HCT116 (cell line): ENCODE data around the gene ARRDC2. TPM values are rescaled to one million over a fixed set of nuclear protein-coding genes. Genes with fewer than 3 reads are reported as not detected.

Source experiments
- ATAC-seq: fragments of 200-7000 bp; cut with Tn5 transposase; 2 replicates; pipeline ENCODE4 v1.9.1; 2020; ENCODE audit warnings: mild to moderate bottlenecking, moderate library complexity
- BruUV-seq: library from RNA; stranded (reverse); fragments of 400-500 nt; replicated peaks from 2 replicates; lab custom pipeline; 2021; lab: Mats Ljungman, UMichigan
- CTCF ChIA-PET: fragments of 300-600 bp; sonication (Branson Sonifier 250); formaldehyde crosslinking; loops from one replicate; lab custom pipeline; 2021; ENCODE audit warnings: antibody characterized with exemption; lab: Charles Lee
- POLR2A ChIA-PET: fragments of 300-600, 350-600 bp; sonication (Branson Sonifier 250); formaldehyde crosslinking; loops from one replicate; lab custom pipeline; 2021; ENCODE audit warnings: antibody characterized with exemption; lab: Charles Lee
- RAD21 ChIA-PET, 2 experiments: fragments of 300-600 bp; sonication (Branson Sonifier 250); formaldehyde crosslinking; loops; one replicate each; lab custom pipeline; 2023; ENCODE audit warnings: low total read pairs in 2 of 2; ENCODE audit not compliant: uncharacterized antibody in 2 of 2, unreplicated experiment in 2 of 2, low non-redundant PET in 1 of 2; lab: Charles Lee
- DNase-seq: peaks from one replicate; pipeline ENCODE4 v3.0.0-alpha.2; 2010; ENCODE audit warnings: low read depth, low spot score
- H2AFZ ChIP-seq: fragments of 200-600 bp; shearing (Covaris generic), sonication (generic); 2 replicates; pipeline ENCODE4 v1.6.1; 2017; ENCODE audit warnings: low read depth, mixed run types, mixed read lengths, antibody characterized with exemption, low read length; ENCODE audit not compliant: poor library complexity, severe bottlenecking
- H3K27ac ChIP-seq: 2 replicates; pipeline ENCODE4 v1.5.1; 2012; ENCODE audit warnings: low read depth, low read length
- H3K27me3 ChIP-seq: fragments of 200-600 bp; sonication (generic); 2 replicates; pipeline ENCODE4 v1.6.1; 2016; ENCODE audit warnings: mixed run types, low read length, mixed read lengths; ENCODE audit not compliant: insufficient read depth
- H3K36me3 ChIP-seq, 2 experiments: fragments of 200-500 bp in 1 of 2; fragments of 200-600 bp in 1 of 2; sonication (Bioruptor generic) in 1 of 2; sonication (generic) in 1 of 2; 2 replicates each; pipeline versions ENCODE4 v1.5.1 to v1.6.1; 2014 to 2016; ENCODE audit warnings: low read length in 2 of 2, inconsistent platforms in 1 of 2, mixed read lengths in 1 of 2, mixed run types in 1 of 2; ENCODE audit not compliant: insufficient read depth in 2 of 2, control insufficient read depth in 1 of 2
- H3K4me1 ChIP-seq, 2 experiments: fragments of 200-600 bp in 1 of 2; sonication (generic) in 1 of 2; 2 replicates each; pipeline versions ENCODE4 v1.5.1 to v1.6.1; 2012 to 2017; ENCODE audit warnings: low read length in 2 of 2, inconsistent platforms in 1 of 2, mild to moderate bottlenecking in 1 of 2, mixed read lengths in 1 of 2, mixed run types in 1 of 2, moderate library complexity in 1 of 2; ENCODE audit not compliant: insufficient read depth in 2 of 2, control insufficient read depth in 1 of 2
- H3K4me2 ChIP-seq: fragments of 200-600 bp; sonication (generic); 2 replicates; pipeline ENCODE4 v1.6.1; 2017; ENCODE audit warnings: mixed run types, low read length, mixed read lengths
- H3K4me3 ChIP-seq, 2 experiments: fragments of 200-600 bp in 1 of 2; sonication (generic) in 1 of 2; replicated peaks in 1 of 2; 2 replicates each; pipeline ENCODE4 v1.5.1; 2011 to 2016; ENCODE audit warnings: low read length in 2 of 2, control low read depth in 1 of 2, low read depth in 1 of 2, mild to moderate bottlenecking in 1 of 2, mixed read lengths in 1 of 2, mixed run types in 1 of 2
- H3K79me2 ChIP-seq: fragments of 200-600 bp; sonication (generic); 2 replicates; pipeline ENCODE4 v1.6.1; 2017; ENCODE audit warnings: mild to moderate bottlenecking, mixed run types, low read length, moderate library complexity, mixed read lengths; ENCODE audit not compliant: insufficient read depth
- H3K9ac ChIP-seq: fragments of 200-600 bp; sonication (generic); 2 replicates; pipeline ENCODE4 v1.6.1; 2016; ENCODE audit warnings: low read length, mixed read lengths
- H3K9me2 ChIP-seq: fragments of 200-600 bp; sonication (generic), shearing (Covaris generic); 2 replicates; pipeline ENCODE4 v1.6.1; 2017; ENCODE audit warnings: mixed run types, mild to moderate bottlenecking, moderate library complexity; ENCODE audit not compliant: insufficient read depth
- H3K9me3 ChIP-seq, 2 experiments: fragments of 200-500 bp in 1 of 2; fragments of 200-600 bp in 1 of 2; sonication (Bioruptor generic) in 1 of 2; sonication (generic) in 1 of 2; 2 replicates each; pipeline ENCODE4 v1.6.1; 2014 to 2017; ENCODE audit warnings: low read length in 2 of 2, mixed read lengths in 2 of 2, inconsistent platforms in 1 of 2, low read depth in 1 of 2, mild to moderate bottlenecking in 1 of 2, mixed run types in 1 of 2, moderate library complexity in 1 of 2; ENCODE audit not compliant: control insufficient read depth in 1 of 2, insufficient read depth in 1 of 2
- H4K20me1 ChIP-seq: fragments of 200-600 bp; sonication (generic), shearing (Covaris generic); 2 replicates; pipeline ENCODE4 v1.6.1; 2017; ENCODE audit warnings: mixed run types, mild to moderate bottlenecking, moderate library complexity; ENCODE audit not compliant: insufficient read depth
- CEBPB ChIP-seq: IDR thresholded peaks from 2 replicates; pipeline ENCODE4 v1.6.1; 2012; ENCODE audit warnings: low read depth
- EGR1 ChIP-seq: IDR thresholded peaks from 2 replicates; pipeline ENCODE4 v1.6.1; 2012; ENCODE audit warnings: low read depth
- ELF1 ChIP-seq: IDR thresholded peaks from 2 replicates; pipeline ENCODE4 v1.6.1; 2012; ENCODE audit warnings: low read depth, borderline replicate concordance
- EZH2phosphoT487 ChIP-seq: fragments of 200-600 bp; IDR thresholded peaks from 2 replicates; pipeline ENCODE4 v1.6.1; 2018; ENCODE audit warnings: antibody characterized with exemption, borderline replicate concordance
- POLR2AphosphoS5 ChIP-seq: IDR thresholded peaks from 2 replicates; pipeline ENCODE4 v1.6.1; 2011; ENCODE audit warnings: mild to moderate bottlenecking, low read depth, low read length, moderate library complexity
- TCF7L2 ChIP-seq: IDR thresholded peaks from 2 replicates; pipeline ENCODE4 v1.7.0; 2011; ENCODE audit warnings: borderline replicate concordance, inconsistent platforms; ENCODE audit not compliant: insufficient read depth, insufficient read length; ENCODE audit errors: extremely low read depth
- ZFX ChIP-seq: fragments of 450-650 bp; IDR thresholded peaks from 2 replicates; pipeline ENCODE4 v1.6.1; 2017
- intact Hi-C: fragments of 100-400 bp; cut with micrococcal nuclease; formaldehyde crosslinking; loops from 2 replicates; pipeline ENCODE4 v1.10.0; 2022
- total RNA-seq: library from RNA; stranded (reverse); gene quantifications from one replicate; pipeline ENCODE4 v1.2.1, GENCODE V29; 2021; ENCODE audit not compliant: unreplicated experiment
- TF ChIP-seq, protein P1 (sequence below): IDR thresholded peaks from 2 replicates; pipeline ENCODE4 v1.6.1; 2012
- TF ChIP-seq, protein P2 (sequence below), 3 experiments: fragments of 200-600 bp in 1 of 3; sonication (generic) in 1 of 3; IDR thresholded peaks in 2 of 3; conservative IDR thresholded peaks in 1 of 3; 2 replicates each; pipeline ENCODE4 v1.5.1; 2012 to 2017; ENCODE audit warnings: low read depth in 2 of 3, low read length in 2 of 3, antibody characterized with exemption in 1 of 3, borderline replicate concordance in 1 of 3, control low read depth in 1 of 3, mild to moderate bottlenecking in 1 of 3, mixed read lengths in 1 of 3, mixed run types in 1 of 3, moderate library complexity in 1 of 3; ENCODE audit not compliant: insufficient read depth in 1 of 3

Gene ARRDC2
- total RNA-seq, 1 experiment from 2014 or later: 36.5 TPM

DNA sequence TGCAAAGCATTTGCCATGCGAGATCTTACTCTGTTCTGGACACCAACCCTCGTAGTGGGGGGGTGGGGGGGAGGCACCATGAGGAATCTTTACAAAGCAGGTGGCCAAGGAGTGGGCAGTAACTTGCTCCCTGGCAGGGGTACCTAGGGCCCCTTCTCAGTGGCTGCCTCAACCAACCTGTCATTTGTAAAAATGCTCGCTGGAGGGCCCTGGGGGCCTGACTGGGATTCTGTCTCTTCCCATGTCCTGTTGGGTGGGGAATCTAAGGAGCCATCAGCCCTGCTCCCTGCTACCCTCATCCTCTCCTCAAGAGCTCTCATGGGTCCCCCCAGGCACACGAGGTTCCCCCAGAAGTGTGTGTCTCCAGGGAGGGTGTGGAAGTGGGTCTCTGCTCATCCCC is 39.6 kb upstream of the ARRDC2 start:
- TF ChIP-seq ZFX (no peak), TCF7L2 (no peak)
- TF ChIP-seq, protein P1, sequence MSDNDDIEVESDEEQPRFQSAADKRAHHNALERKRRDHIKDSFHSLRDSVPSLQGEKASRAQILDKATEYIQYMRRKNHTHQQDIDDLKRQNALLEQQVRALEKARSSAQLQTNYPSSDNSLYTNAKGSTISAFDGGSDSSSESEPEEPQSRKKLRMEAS: no peak
- intact Hi-C loops: no loop called here
- Histone ChIP-seq H3K36me3 (no peaks in the 10 kb centered on the region), H3K27me3 (no peaks in the 10 kb centered on the region), H3K4me2 (no peak overlapping the region), H3K9me3 (no peaks in the 10 kb centered on the region), H3K4me1 (peaks cover 0 to 10% of the 10 kb centered on the region in 2 experiments; a peak in 2 of 4 replicates), H2AFZ (no peak overlapping the region), H4K20me1 (no peaks in the 10 kb centered on the region), H3K9ac (no peak overlapping the region), H3K9me2 (no peaks in the 10 kb centered on the region), H3K4me3 (no peak overlapping the region), H3K79me2 (no peaks in the 10 kb centered on the region), H3K27ac (no peak overlapping the region)
- ChIA-PET CTCF (interaction anchor here (0.6 kb wide), 1 partner anchor 21 kb away, joined by 6 read pairs; no protein-coding TSS in a partner anchor), RAD21 (no interaction called here), POLR2A (no interaction called here)
- no TSS peak for BruUV-seq
- no peak for ATAC-seq
- no peak for DNase-seq

DNA sequence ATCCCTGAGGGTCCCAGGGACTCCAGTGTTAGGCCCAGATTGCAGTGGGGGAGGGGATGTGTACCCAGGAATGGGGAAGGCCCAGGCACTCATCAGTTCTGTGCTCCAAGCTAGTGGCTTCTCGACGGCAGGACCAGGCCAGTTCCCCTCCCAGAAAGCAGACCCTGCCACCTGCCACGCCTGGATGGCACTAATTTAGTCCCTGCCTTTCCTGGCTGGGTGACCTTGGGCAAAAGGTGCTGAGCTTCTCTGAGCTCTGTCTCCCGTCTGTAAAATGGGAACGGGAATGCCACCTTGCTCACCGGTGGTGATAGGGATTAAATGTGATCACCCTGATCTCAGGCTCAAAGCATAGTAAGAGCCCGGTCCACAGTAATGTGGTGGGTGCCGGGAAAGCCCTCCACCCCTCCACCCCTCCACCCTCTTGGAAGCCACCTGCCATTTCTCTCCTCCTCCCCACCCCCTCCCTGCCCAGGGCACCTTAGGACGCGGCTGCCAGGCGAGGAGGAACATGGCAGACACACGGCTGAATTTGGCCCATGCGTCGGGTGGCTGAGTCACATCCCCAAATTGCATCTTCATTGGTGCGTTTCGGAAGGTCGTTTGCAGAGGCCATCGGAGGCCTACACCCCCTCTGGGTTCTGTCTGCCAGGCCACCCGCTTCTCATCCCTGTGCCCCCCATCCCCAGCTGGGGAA is 38.7 kb upstream of the ARRDC2 start:
- Histone ChIP-seq H3K9me3 (no peaks in the 10 kb centered on the region), H3K4me1 (peaks cover 0 to 10% of the 10 kb centered on the region in 2 experiments; a peak in 2 of 4 replicates), H3K27ac (no peak overlapping the region), H3K9me2 (no peaks in the 10 kb centered on the region), H3K4me2 (no peak overlapping the region), H3K79me2 (no peaks in the 10 kb centered on the region), H2AFZ (no peak overlapping the region), H3K4me3 (no peak overlapping the region), H3K36me3 (no peaks in the 10 kb centered on the region), H3K27me3 (no peaks in the 10 kb centered on the region), H3K9ac (no peak overlapping the region), H4K20me1 (no peaks in the 10 kb centered on the region)
- intact Hi-C loops: no loop called here
- RAD21 ChIA-PET: no interaction called here
- POLR2A ChIA-PET: no interaction called here
- TF ChIP-seq EGR1 (no peak), EZH2phosphoT487 (no peak), CEBPB (no peak), ELF1 (no peak), TCF7L2 (no peak), POLR2AphosphoS5 (no peak)
- TF ChIP-seq, protein P2, sequence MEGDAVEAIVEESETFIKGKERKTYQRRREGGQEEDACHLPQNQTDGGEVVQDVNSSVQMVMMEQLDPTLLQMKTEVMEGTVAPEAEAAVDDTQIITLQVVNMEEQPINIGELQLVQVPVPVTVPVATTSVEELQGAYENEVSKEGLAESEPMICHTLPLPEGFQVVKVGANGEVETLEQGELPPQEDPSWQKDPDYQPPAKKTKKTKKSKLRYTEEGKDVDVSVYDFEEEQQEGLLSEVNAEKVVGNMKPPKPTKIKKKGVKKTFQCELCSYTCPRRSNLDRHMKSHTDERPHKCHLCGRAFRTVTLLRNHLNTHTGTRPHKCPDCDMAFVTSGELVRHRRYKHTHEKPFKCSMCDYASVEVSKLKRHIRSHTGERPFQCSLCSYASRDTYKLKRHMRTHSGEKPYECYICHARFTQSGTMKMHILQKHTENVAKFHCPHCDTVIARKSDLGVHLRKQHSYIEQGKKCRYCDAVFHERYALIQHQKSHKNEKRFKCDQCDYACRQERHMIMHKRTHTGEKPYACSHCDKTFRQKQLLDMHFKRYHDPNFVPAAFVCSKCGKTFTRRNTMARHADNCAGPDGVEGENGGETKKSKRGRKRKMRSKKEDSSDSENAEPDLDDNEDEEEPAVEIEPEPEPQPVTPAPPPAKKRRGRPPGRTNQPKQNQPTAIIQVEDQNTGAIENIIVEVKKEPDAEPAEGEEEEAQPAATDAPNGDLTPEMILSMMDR (IDR thresholded peaks at IDR 0.05 in 2 of 3, conservative IDR thresholded peaks at IDR 0.05 in 1 of 3; ENCODE audit: borderline replicate concordance in 1 of 3, insufficient read depth in 1 of 3, low read depth in 2 of 3, low read length in 2 of 3): no peak
- no TSS peak for BruUV-seq
- DNase-seq (no peak), ATAC-seq (no peak)
- CTCF ChIA-PET: interaction anchor here (0.6 kb wide), 1 partner anchor 21 kb away, joined by 6 read pairs; no protein-coding TSS in a partner anchor
